Measurements from ENCODE around the gene ELAPOR1. TPM values are rescaled to one million over a fixed set of nuclear protein-coding genes. Genes with fewer than 3 reads are reported as not detected.

The ELAPOR1 gene
- total RNA-seq, 1 donor from 2014 or later: 0.97 TPM

DNA sequence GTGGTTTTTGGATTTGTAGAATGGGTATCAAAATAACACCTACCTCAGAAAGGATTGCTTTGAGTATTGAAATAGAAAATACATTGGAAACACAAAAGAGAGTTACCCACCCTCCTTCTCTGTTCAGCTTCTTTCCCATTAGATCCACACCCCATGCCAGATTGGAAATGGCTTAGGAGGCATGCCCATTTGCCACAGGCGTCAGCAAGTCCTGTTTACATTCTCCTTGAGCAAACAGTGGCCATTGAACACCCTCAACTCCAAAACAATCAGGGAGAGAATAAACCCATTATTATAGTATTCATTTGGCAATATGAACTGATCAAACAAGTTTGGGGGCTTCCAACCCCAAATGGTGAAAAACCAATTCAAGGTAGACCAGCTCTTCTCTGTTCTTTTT is 2.4 kb downstream of the ELAPOR1 start:
- H3K9me3 Mint-ChIP-seq (ENCODE audit: low read depth): no peaks in the 10 kb centered on the region

GRCh38 chr1:109118089-109118488 is 4.2 kb downstream of the ELAPOR1 start:
- TF ChIP-seq CTCF (IDR thresholded peaks at IDR 0.05): no peak
- Mint-ChIP-seq H3K27ac (ENCODE audit: unreplicated experiment) (no peak overlapping the region), H3K9me3 (ENCODE audit: low read depth) (no peaks in the 10 kb centered on the region), H3K4me1 (ENCODE audit: low read depth) (peaks cover 8% of the 10 kb centered on the region), H3K36me3 (ENCODE audit: low read depth) (no peaks in the 10 kb centered on the region), H3K4me3 (ENCODE audit: unreplicated experiment) (no peak overlapping the region), H3K27me3 (ENCODE audit: low read depth) (peaks cover 20% of the 10 kb centered on the region)
- no peak for DNase-seq (ENCODE audit: low spot score)

More for the DNA sequence above, 2.4 kb downstream of the ELAPOR1 start:
- Mint-ChIP-seq H3K36me3 (ENCODE audit: low read depth) (no peaks in the 10 kb centered on the region), H3K4me3 (ENCODE audit: unreplicated experiment) (no peak overlapping the region), H3K27ac (ENCODE audit: unreplicated experiment) (no peak overlapping the region), H3K4me1 (ENCODE audit: low read depth) (peaks cover 20% of the 10 kb centered on the region), H3K27me3 (ENCODE audit: low read depth) (peaks cover 26% of the 10 kb centered on the region)
- DNase-seq (ENCODE audit: low spot score): no peak
- no peak for TF ChIP-seq CTCF (IDR thresholded peaks at IDR 0.05)

GRCh38 chr1:109120356-109120755 is 6.4 kb downstream of the ELAPOR1 start:
- Mint-ChIP-seq H3K4me3 (ENCODE audit: unreplicated experiment) (no peak overlapping the region), H3K4me1 (ENCODE audit: low read depth) (no peaks in the 10 kb centered on the region), H3K9me3 (ENCODE audit: low read depth) (no peaks in the 10 kb centered on the region), H3K36me3 (ENCODE audit: low read depth) (no peaks in the 10 kb centered on the region), H3K27me3 (ENCODE audit: low read depth) (peaks cover 6% of the 10 kb centered on the region), H3K27ac (ENCODE audit: unreplicated experiment) (no peak overlapping the region)
- no peak for DNase-seq (ENCODE audit: low spot score)
- TF ChIP-seq CTCF (IDR thresholded peaks at IDR 0.05): no peak

DNA sequence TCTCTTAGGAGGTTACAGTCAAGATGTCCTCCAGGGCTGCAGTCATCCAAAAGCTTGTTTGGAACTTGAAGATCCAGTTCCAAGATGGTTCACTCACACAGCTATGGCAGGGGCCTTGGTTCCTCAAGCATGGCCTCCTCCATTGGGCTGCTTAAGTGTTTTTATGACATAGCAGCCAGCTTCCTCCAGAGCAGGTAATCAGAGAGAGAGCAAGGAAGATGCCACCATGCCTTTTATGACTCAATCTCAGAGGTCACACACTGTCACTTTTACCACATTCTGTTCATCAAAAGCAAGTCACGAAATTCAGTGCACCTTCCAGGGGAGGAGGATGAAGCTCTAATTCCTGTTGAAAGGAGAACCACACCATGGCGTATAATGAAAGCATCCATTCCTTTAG is 17.1 kb downstream of the ELAPOR1 start:
- no peak for DNase-seq (ENCODE audit: low spot score)
- no peak overlapping the region for H3K4me3 Mint-ChIP-seq (ENCODE audit: unreplicated experiment)
- no peaks in the 10 kb centered on the region for H3K27me3 Mint-ChIP-seq (ENCODE audit: low read depth)
- H3K4me1 Mint-ChIP-seq (ENCODE audit: low read depth): no peaks in the 10 kb centered on the region
- H3K27ac Mint-ChIP-seq (ENCODE audit: unreplicated experiment): no peak overlapping the region
- H3K36me3 Mint-ChIP-seq (ENCODE audit: low read depth): no peaks in the 10 kb centered on the region
- no peak for TF ChIP-seq CTCF (IDR thresholded peaks at IDR 0.05)
- no peaks in the 10 kb centered on the region for H3K9me3 Mint-ChIP-seq (ENCODE audit: low read depth)

- Mint-ChIP-seq H3K9me3 (ENCODE audit: low read depth) (no peaks in the 10 kb centered on the region), H3K4me1 (ENCODE audit: low read depth) (no peaks in the 10 kb centered on the region), H3K27ac (ENCODE audit: unreplicated experiment) (no peak overlapping the region), H3K4me3 (ENCODE audit: unreplicated experiment) (no peak overlapping the region), H3K36me3 (ENCODE audit: low read depth) (no peaks in the 10 kb centered on the region), H3K27me3 (ENCODE audit: low read depth) (no peaks in the 10 kb centered on the region)
- DNase-seq (ENCODE audit: low spot score): no peak
- TF ChIP-seq CTCF (IDR thresholded peaks at IDR 0.05): no peak
Observed at GRCh38 chr1:109131800-109132199, 17.9 kb downstream of the ELAPOR1 start.
